Measurements from ENCODE around the gene DLG1.

DNA sequence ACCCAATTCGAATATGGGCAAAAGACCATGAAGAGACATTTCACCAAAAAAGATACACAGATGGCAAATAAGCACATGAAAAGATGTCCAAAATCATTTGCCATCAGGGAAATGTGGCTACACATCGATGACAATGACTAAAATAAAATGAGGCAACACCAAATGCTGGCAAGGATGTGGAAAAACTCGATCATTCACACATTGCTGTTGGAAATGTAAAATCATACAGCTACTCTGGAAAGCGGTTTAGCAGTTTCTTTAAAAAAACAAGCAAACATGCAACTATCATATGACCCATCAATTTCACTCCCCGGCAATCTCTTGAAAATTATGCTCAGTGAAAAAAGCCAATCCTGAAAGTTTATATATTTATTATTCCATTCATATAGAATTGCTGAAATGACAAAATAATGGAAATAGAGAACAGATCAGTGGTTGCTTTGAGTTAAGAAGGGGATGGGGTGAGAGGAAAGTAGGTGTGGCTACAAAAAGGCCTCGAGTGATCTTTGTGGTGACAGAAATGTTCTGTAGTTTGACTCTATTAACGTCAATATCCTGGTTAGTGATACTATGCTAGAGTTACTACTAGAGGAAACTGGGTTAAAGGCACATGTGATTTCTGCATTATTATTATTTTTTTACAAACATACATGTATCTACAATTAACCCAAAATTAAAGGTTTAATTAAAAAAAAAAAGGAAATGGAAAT lies 45.0 kb downstream of the DLG1 start:
- TF ChIP-seq TAF1 (IDR thresholded peaks at IDR 0.05; ENCODE audit: borderline replicate concordance, insufficient read depth, low read length): no peak
- TF ChIP-seq POLR2AphosphoS5 (IDR thresholded peaks at IDR 0.05; ENCODE audit: low read depth, low read length): no peak
